Measurements from ENCODE around the gene ASGR1.
A peak's percentile ranks its signal among the peaks of the same experiment; 100 is the strongest.

The ASGR1 gene

GRCh38 chr17:7223375-7223774 is 44.2 kb upstream of the ASGR1 start:
- TF ChIP-seq RAD21 (IDR thresholded peaks at IDR 0.05; ENCODE audit: low read depth): no peak

- TF ChIP-seq RAD21 (IDR thresholded peaks at IDR 0.05; ENCODE audit: low read depth) (no peak), TAF1 (IDR thresholded peaks at IDR 0.05; ENCODE audit: low read depth) (no peak), TEAD4 (IDR thresholded peaks at IDR 0.05) (no peak), EP300 (IDR thresholded peaks at IDR 0.05; ENCODE audit: borderline replicate concordance) (no peak), FOXM1 (IDR thresholded peaks at IDR 0.05; ENCODE audit: borderline replicate concordance, low read depth) (no peak), TCF12 (IDR thresholded peaks at IDR 0.05; ENCODE audit: low read depth) (no peak), NFIC (IDR thresholded peaks at IDR 0.05) (no peak)
- TF ChIP-seq, protein P1, sequence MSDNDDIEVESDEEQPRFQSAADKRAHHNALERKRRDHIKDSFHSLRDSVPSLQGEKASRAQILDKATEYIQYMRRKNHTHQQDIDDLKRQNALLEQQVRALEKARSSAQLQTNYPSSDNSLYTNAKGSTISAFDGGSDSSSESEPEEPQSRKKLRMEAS (IDR thresholded peaks at IDR 0.05): no peak
- TF ChIP-seq, protein P2, sequence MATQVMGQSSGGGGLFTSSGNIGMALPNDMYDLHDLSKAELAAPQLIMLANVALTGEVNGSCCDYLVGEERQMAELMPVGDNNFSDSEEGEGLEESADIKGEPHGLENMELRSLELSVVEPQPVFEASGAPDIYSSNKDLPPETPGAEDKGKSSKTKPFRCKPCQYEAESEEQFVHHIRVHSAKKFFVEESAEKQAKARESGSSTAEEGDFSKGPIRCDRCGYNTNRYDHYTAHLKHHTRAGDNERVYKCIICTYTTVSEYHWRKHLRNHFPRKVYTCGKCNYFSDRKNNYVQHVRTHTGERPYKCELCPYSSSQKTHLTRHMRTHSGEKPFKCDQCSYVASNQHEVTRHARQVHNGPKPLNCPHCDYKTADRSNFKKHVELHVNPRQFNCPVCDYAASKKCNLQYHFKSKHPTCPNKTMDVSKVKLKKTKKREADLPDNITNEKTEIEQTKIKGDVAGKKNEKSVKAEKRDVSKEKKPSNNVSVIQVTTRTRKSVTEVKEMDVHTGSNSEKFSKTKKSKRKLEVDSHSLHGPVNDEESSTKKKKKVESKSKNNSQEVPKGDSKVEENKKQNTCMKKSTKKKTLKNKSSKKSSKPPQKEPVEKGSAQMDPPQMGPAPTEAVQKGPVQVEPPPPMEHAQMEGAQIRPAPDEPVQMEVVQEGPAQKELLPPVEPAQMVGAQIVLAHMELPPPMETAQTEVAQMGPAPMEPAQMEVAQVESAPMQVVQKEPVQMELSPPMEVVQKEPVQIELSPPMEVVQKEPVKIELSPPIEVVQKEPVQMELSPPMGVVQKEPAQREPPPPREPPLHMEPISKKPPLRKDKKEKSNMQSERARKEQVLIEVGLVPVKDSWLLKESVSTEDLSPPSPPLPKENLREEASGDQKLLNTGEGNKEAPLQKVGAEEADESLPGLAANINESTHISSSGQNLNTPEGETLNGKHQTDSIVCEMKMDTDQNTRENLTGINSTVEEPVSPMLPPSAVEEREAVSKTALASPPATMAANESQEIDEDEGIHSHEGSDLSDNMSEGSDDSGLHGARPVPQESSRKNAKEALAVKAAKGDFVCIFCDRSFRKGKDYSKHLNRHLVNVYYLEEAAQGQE (IDR thresholded peaks at IDR 0.05; ENCODE audit: low read depth): no peak
- TF ChIP-seq, protein P3, sequence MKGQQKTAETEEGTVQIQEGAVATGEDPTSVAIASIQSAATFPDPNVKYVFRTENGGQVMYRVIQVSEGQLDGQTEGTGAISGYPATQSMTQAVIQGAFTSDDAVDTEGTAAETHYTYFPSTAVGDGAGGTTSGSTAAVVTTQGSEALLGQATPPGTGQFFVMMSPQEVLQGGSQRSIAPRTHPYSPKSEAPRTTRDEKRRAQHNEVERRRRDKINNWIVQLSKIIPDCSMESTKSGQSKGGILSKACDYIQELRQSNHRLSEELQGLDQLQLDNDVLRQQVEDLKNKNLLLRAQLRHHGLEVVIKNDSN (IDR thresholded peaks at IDR 0.05): no peak
Observed at GRCh38 chr17:7222972-7223292, 43.8 kb upstream of the ASGR1 start.

DNA sequence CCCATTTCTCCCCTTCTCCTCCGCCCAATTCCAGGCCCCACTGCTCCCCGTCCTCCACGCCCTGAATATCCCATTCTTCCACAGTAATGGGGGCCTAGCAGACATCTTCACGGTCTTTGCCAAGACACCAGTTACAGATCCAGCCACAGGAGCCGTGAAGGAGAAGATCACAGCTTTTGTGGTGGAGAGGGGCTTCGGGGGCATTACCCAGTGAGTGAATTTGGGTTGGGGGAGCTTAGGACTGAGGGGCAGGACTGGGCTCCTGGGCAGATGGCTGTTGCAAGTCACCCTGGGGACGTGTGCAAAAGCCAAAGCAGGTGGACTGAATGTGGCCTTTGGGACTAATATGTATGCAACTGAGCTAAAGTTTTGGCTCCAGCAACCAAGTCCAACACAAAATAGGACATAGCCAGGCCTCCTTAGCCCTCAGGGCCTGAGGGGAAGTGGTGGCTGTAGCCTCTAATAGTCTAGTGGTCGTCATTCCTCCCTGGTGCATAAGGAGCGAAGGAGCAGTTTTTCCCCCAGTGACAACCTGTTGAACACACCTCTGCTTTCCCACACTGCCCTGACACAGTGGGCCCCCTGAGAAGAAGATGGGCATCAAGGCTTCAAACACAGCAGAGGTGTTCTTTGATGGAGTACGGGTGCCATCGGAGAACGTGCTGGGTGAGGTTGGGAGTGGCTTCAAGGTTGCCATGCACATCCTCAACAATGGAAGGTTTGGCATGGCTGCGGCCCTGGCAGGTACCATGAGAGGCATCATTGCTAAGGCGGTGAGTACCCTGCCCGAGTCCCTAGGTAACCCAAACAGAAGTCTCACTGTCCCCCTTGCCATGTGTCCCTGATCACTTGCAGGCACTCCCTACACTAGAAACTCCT is 43.2 kb upstream of the ASGR1 start:
- no peak for TF ChIP-seq TEAD4 (IDR thresholded peaks at IDR 0.05)
- no peak for TF ChIP-seq YY1 (IDR thresholded peaks at IDR 0.05; ENCODE audit: low read depth)
- no peak for TF ChIP-seq CREB1 (IDR thresholded peaks at IDR 0.05; ENCODE audit: low read depth)
- TF ChIP-seq, protein P1 (IDR thresholded peaks at IDR 0.05): no peak
- no peak for TF ChIP-seq ZBTB7A (IDR thresholded peaks at IDR 0.05; ENCODE audit: low read depth)

GRCh38 chr17:7221278-7222092 is 42.3 kb upstream of the ASGR1 start:
- no peak for TF ChIP-seq ZBTB7A (IDR thresholded peaks at IDR 0.05; ENCODE audit: low read depth)
- TF ChIP-seq, protein P2 (IDR thresholded peaks at IDR 0.05; ENCODE audit: low read depth): no peak
- TF ChIP-seq EGR1 (IDR thresholded peaks at IDR 0.05): no peak
- no peak for TF ChIP-seq FOXM1 (IDR thresholded peaks at IDR 0.05; ENCODE audit: borderline replicate concordance, low read depth)
- TF ChIP-seq TAF1 (IDR thresholded peaks at IDR 0.05; ENCODE audit: low read depth): no peak
- no peak for TF ChIP-seq TCF12 (IDR thresholded peaks at IDR 0.05; ENCODE audit: low read depth)
- TF ChIP-seq EP300 (IDR thresholded peaks at IDR 0.05; ENCODE audit: borderline replicate concordance): no peak
- TF ChIP-seq CEBPB (IDR thresholded peaks at IDR 0.05): no peak
- TF ChIP-seq, protein P3 (IDR thresholded peaks at IDR 0.05): no peak
- TF ChIP-seq RAD21 (IDR thresholded peaks at IDR 0.05; ENCODE audit: low read depth): no peak
- TF ChIP-seq TEAD4 (IDR thresholded peaks at IDR 0.05): no peak
- TF ChIP-seq, protein P1 (IDR thresholded peaks at IDR 0.05): no peak
- TF ChIP-seq YY1 (IDR thresholded peaks at IDR 0.05; ENCODE audit: low read depth): no peak
- TF ChIP-seq NFIC (IDR thresholded peaks at IDR 0.05): no peak
- no peak for TF ChIP-seq CREB1 (IDR thresholded peaks at IDR 0.05; ENCODE audit: low read depth)

DNA sequence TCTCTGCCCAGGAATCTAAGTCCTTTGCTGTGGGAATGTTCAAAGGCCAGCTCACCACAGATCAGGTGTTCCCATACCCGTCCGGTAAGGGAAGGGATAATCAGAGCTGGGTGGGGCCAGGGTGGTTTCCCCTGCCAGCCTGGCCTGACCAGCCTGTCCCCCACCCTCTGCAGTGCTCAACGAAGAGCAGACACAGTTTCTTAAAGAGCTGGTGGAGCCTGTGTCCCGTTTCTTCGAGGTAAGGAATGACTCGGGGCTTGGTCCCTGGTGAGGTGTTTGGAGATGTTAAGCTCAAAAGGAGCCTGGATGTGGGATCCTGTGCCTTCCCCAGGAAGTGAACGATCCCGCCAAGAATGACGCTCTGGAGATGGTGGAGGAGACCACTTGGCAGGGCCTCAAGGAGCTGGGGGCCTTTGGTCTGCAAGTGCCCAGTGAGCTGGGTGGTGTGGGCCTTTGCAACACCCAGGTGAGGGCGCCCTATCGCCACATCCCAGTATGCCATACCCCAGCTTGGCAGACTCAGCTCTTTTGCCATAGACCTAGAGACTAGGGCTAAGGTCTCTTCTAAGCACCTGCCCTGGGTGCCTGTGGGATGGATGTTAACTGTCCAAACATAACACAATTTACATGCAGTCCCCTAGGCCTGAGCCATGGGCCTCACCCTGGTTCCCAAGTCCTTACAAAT is 41.6 kb upstream of the ASGR1 start:
- TF ChIP-seq FOXM1 (IDR thresholded peaks at IDR 0.05; ENCODE audit: borderline replicate concordance, low read depth) (no peak), TEAD4 (IDR thresholded peaks at IDR 0.05) (no peak), CREB1 (IDR thresholded peaks at IDR 0.05; ENCODE audit: low read depth) (no peak), EP300 (IDR thresholded peaks at IDR 0.05; ENCODE audit: borderline replicate concordance) (no peak), RAD21 (IDR thresholded peaks at IDR 0.05; ENCODE audit: low read depth) (peak; percentile 43; the same call in 1 of the 2 replicates), EGR1 (IDR thresholded peaks at IDR 0.05) (no peak)
- TF ChIP-seq, protein P3 (IDR thresholded peaks at IDR 0.05): no peak
- TF ChIP-seq, protein P1 (IDR thresholded peaks at IDR 0.05): no peak

Measured in Ishikawa (cell line).